Measurements from ENCODE around the gene AGRN. TPM values are rescaled to one million over a fixed set of nuclear protein-coding genes. Genes with fewer than 3 reads are reported as not detected.
A peak's percentile ranks its signal among the peaks of the same experiment; 100 is the strongest.

The AGRN gene
- total RNA-seq, 4 donors from 2014 or later: 8.2 to 86.9 (median 26.2) TPM

DNA sequence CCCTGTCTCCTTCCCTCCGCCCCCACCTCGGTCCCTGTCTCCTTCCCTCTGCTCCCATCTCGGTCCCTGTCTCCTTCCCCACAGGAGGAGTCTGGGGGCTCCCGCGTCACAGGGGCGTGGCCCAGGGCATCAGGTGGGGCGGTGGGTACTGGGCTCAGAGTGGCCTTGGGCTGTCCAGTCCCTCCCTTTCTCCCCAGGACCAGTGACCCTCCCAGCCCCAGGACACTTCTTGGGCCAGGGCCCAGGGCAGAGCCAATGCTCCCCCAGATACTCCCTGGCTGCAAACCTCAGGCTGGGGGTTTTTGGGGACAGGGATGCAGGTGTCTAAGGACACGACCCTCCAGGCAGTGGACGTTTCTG lies 61.0 kb downstream of the AGRN start:
- H3K27me3 ChIP-seq: no peaks in the 10 kb centered on the region
- no peaks in the 10 kb centered on the region for H3K36me3 ChIP-seq
- DNase-seq: peak in 1 of 2 donors; percentile 15
- intact Hi-C loops (cut with DNase I; ENCODE audit: low total_unique reads): no loop called here
- no peak overlapping the region for H3K4me3 ChIP-seq
- TF ChIP-seq POLR2A (IDR thresholded peaks at IDR 0.05): no peak
- TF ChIP-seq, protein P1, sequence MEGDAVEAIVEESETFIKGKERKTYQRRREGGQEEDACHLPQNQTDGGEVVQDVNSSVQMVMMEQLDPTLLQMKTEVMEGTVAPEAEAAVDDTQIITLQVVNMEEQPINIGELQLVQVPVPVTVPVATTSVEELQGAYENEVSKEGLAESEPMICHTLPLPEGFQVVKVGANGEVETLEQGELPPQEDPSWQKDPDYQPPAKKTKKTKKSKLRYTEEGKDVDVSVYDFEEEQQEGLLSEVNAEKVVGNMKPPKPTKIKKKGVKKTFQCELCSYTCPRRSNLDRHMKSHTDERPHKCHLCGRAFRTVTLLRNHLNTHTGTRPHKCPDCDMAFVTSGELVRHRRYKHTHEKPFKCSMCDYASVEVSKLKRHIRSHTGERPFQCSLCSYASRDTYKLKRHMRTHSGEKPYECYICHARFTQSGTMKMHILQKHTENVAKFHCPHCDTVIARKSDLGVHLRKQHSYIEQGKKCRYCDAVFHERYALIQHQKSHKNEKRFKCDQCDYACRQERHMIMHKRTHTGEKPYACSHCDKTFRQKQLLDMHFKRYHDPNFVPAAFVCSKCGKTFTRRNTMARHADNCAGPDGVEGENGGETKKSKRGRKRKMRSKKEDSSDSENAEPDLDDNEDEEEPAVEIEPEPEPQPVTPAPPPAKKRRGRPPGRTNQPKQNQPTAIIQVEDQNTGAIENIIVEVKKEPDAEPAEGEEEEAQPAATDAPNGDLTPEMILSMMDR (IDR thresholded peaks at IDR 0.05): no peak
- peaks cover 0 to 11% of the 10 kb centered on the region in 2 donors for H3K4me1 ChIP-seq
- no peaks in the 10 kb centered on the region for H3K9me3 ChIP-seq
- H3K27ac ChIP-seq: no peak overlapping the region

DNA sequence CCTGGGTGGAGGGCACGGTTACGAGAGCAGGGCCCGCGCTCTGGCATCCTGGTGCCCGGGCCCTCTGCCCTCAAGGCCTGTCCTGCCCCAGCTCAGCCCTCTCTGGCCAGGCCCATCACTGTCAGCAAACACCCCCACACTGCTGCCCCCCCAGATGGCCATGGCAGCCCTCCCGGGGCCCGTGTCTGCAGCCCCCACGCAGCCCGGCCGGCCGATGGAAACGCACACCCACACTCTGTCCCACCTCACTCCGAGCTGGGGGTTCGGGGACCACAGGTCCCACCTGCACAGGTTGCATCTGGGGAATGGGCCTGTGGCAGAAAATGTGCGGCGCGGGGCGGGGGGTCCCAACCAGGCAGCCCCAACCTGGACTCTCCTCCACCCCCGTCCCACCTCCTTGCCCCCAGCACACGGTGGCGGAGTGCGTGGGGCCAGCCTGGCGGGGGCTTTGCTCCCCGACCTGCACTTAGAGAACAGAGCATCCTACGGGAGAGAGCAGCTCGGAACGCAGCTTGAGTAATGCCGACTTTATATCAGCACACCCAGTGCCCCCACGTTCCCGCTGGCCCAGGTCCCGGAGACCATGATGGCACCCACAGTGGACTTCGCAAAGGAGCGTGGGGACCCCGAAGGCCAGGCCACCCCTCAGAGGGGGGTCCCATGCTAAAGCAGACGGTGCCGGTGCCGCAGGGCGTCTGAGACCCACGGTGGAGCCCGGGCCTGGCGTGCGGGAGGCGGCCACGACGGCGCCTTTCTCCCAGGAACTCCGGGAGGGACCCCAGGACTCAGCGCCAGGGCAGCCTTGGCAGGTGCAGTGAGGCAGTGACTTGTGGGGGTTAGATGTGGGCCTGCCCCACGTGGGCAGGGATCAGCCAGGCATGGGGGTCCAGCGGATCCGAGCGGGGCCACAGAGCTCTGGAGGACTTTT lies 61.7 kb downstream of the AGRN start:
- Histone ChIP-seq H3K27me3 (no peaks in the 10 kb centered on the region), H3K4me3 (no peak overlapping the region), H3K27ac (no peak overlapping the region), H3K9me3 (no peaks in the 10 kb centered on the region), H3K4me1 (peaks cover 0 to 11% of the 10 kb centered on the region in 2 donors), H3K36me3 (no peaks in the 10 kb centered on the region)
- intact Hi-C loops (cut with DNase I; ENCODE audit: low total_unique reads): no loop called here
- no peak for TF ChIP-seq POLR2A (IDR thresholded peaks at IDR 0.05)
- TF ChIP-seq, protein P1 (IDR thresholded peaks at IDR 0.05): no peak
- DNase-seq: peak in 1 of 2 donors; percentile 14

GRCh38 chr1:1082239-1082775 lies 62.4 kb downstream of the AGRN start:
- DNase-seq: no peak
- TF ChIP-seq, protein P1 (IDR thresholded peaks at IDR 0.05): no peak
- no peak for TF ChIP-seq POLR2A (IDR thresholded peaks at IDR 0.05)
- H3K27me3 ChIP-seq: no peaks in the 10 kb centered on the region
- H3K9me3 ChIP-seq: no peaks in the 10 kb centered on the region
- H3K36me3 ChIP-seq: no peaks in the 10 kb centered on the region
- H3K4me3 ChIP-seq: no peak overlapping the region
- intact Hi-C loops (cut with DNase I; ENCODE audit: low total_unique reads): no loop called here
- H3K27ac ChIP-seq: no peak overlapping the region
- H3K4me1 ChIP-seq: peaks cover 0 to 11% of the 10 kb centered on the region in 2 donors

- TF ChIP-seq, protein P1 (IDR thresholded peaks at IDR 0.05): no peak
- TF ChIP-seq POLR2A (IDR thresholded peaks at IDR 0.05): no peak
- H3K4me3 ChIP-seq: no peak overlapping the region
- peaks cover 0 to 11% of the 10 kb centered on the region in 2 donors for H3K4me1 ChIP-seq
- H3K27ac ChIP-seq: no peak overlapping the region
- no peaks in the 10 kb centered on the region for H3K36me3 ChIP-seq
- intact Hi-C loops (cut with DNase I; ENCODE audit: low total_unique reads): no loop called here
- no peaks in the 10 kb centered on the region for H3K27me3 ChIP-seq
- no peaks in the 10 kb centered on the region for H3K9me3 ChIP-seq
- peak; percentile 13 to 14 for DNase-seq
Observed at GRCh38 chr1:1082776-1083415, 63.0 kb downstream of the AGRN start.
